HG03457 (cell line): ENCODE measurements around the gene SLC9A9.

Experiments used
- ATAC-seq: cut with Tn5 transposase; IDR thresholded peaks from one replicate; pipeline ENCODE4 v1.9.1; 2021; ENCODE audit warnings: moderate number of reproducible peaks; ENCODE audit not compliant: unreplicated experiment

Gene SLC9A9

GRCh38 chr3:143232981-143233380, 615.3 kb downstream of the SLC9A9 start:
- ATAC-seq, result no peak

- no peak for ATAC-seq
Observed at GRCh38 chr3:143228405-143228804, 619.9 kb downstream of the SLC9A9 start.

- ATAC-seq, result no peak
Observed at GRCh38 chr3:143226678-143227291, 621.5 kb downstream of the SLC9A9 start.

GRCh38 chr3:143224716-143225115, 623.6 kb downstream of the SLC9A9 start:
- no peak for ATAC-seq

- ATAC-seq, result no peak
Observed at GRCh38 chr3:143222981-143223380, 625.3 kb downstream of the SLC9A9 start.

- ATAC-seq, result no peak
Observed at GRCh38 chr3:143222505-143222904, 625.8 kb downstream of the SLC9A9 start.

GRCh38 chr3:143221446-143221845, 626.8 kb downstream of the SLC9A9 start:
- no peak for ATAC-seq

- ATAC-seq, result no peak
Observed at GRCh38 chr3:143220741-143221140, 627.5 kb downstream of the SLC9A9 start.

GRCh38 chr3:143218166-143218835, 630.0 kb downstream of the SLC9A9 start:
- ATAC-seq, result no peak

GRCh38 chr3:143217283-143217682, 631.0 kb downstream of the SLC9A9 start:
- ATAC-seq, result no peak

GRCh38 chr3:143216709-143217182, 631.5 kb downstream of the SLC9A9 start:
- ATAC-seq, result no peak
